GM23338 (cell line): ENCODE measurements around the gene GAS6. TPM values are rescaled to one million over a fixed set of nuclear protein-coding genes. Genes with fewer than 3 reads are reported as not detected.

Source experiments
- ATAC-seq: fragments of 200-7000 bp; cut with Tn5 transposase; 3 replicates; pipeline ENCODE4 v1.9.1; 2020
- DNase-seq: peaks from one replicate; pipeline ENCODE4 v3.0.0-alpha.2; 2015; ENCODE audit warnings: low spot score
- H2AFZ ChIP-seq: fragments of 200-600 bp; sonication (generic); 2 replicates; pipeline ENCODE4 v1.8.0; 2016; ENCODE audit warnings: antibody characterized with exemption, mild to moderate bottlenecking, moderate library complexity
- H3F3A ChIP-seq: fragments of 200-600 bp; sonication (generic); replicated peaks from 2 replicates; pipeline ENCODE4 v1.8.0; 2017; ENCODE audit warnings: antibody characterized with exemption, mixed run types, low read depth
- H3K27ac ChIP-seq: fragments of 200-600 bp; sonication (generic); 2 replicates; pipeline ENCODE4 v1.6.1; 2016; ENCODE audit warnings: low read depth
- H3K27me3 ChIP-seq: fragments of 200-600 bp; sonication (generic); 2 replicates; pipeline ENCODE4 v1.8.0; 2016; ENCODE audit warnings: mild to moderate bottlenecking, mixed run types, moderate library complexity; ENCODE audit not compliant: insufficient read depth
- H3K36me3 ChIP-seq: fragments of 200-600 bp; sonication (generic); 2 replicates; pipeline ENCODE4 v1.8.0; 2016; ENCODE audit warnings: mild to moderate bottlenecking; ENCODE audit not compliant: insufficient read depth
- H3K4me1 ChIP-seq: fragments of 200-600 bp; sonication (generic); 2 replicates; pipeline ENCODE4 v1.8.0; 2016; ENCODE audit warnings: mild to moderate bottlenecking, moderate library complexity; ENCODE audit not compliant: insufficient read depth
- H3K4me2 ChIP-seq: fragments of 200-600 bp; sonication (generic); 2 replicates; pipeline ENCODE4 v1.7.1; 2017; ENCODE audit warnings: mixed run types
- H3K4me3 ChIP-seq: fragments of 200-600 bp; sonication (generic); 2 replicates; pipeline ENCODE4 v1.6.1; 2016; ENCODE audit warnings: mixed run types
- H3K79me2 ChIP-seq: fragments of 200-600 bp; sonication (generic); replicated peaks from 2 replicates; pipeline ENCODE4 v1.8.0; 2017; ENCODE audit warnings: mild to moderate bottlenecking; ENCODE audit not compliant: insufficient read depth
- H3K9me2 ChIP-seq: fragments of 200-600 bp; sonication (generic); 2 replicates; pipeline ENCODE4 v1.8.0; 2017; ENCODE audit not compliant: insufficient read depth
- H4K20me1 ChIP-seq: fragments of 200-600 bp; sonication (generic); replicated peaks from 2 replicates; pipeline ENCODE4 v1.8.0; 2017; ENCODE audit warnings: mild to moderate bottlenecking; ENCODE audit not compliant: insufficient read depth
- H3K27ac Mint-ChIP-seq: 2 replicates; pipeline ENCODE4 v1.8.0; 2020; ENCODE audit warnings: inconsistent platforms, mild to moderate bottlenecking, moderate library complexity, mixed read lengths
- H3K27me3 Mint-ChIP-seq: 3 replicates; pipeline ENCODE4 v1.8.0; 2022; ENCODE audit warnings: low read depth, mild to moderate bottlenecking, moderate library complexity, mixed read lengths, inconsistent platforms; ENCODE audit not compliant: insufficient read depth, poor library complexity
- H3K36me3 Mint-ChIP-seq: 3 replicates; pipeline ENCODE4 v1.8.0; 2021; ENCODE audit warnings: low read depth, mild to moderate bottlenecking, inconsistent platforms, moderate library complexity, mixed read lengths
- H3K4me1 Mint-ChIP-seq: 3 replicates; pipeline ENCODE4 v1.8.0; 2020; ENCODE audit warnings: mild to moderate bottlenecking, inconsistent platforms, mixed read lengths
- H3K4me3 Mint-ChIP-seq: 3 replicates; pipeline ENCODE4 v1.8.0; 2021; ENCODE audit warnings: moderate library complexity, mild to moderate bottlenecking, inconsistent platforms, mixed read lengths
- H3K9me3 Mint-ChIP-seq: 3 replicates; pipeline ENCODE4 v1.8.0; 2020; ENCODE audit warnings: moderate library complexity, mild to moderate bottlenecking, inconsistent platforms, mixed read lengths
- CREB1 ChIP-seq: fragments of 250-450 bp; sonication (Bioruptor Pico); IDR thresholded peaks from 2 replicates; pipeline ENCODE4 v1.5.0; 2020; ENCODE audit warnings: low read depth, mild to moderate bottlenecking, moderate library complexity
- CTCF ChIP-seq, 2 experiments: fragments of 200-600 bp in 1 of 2; sonication (generic) in 1 of 2; conservative IDR thresholded peaks; 2 replicates each; pipeline versions ENCODE4 v1.5.1 to v1.6.1; 2016 to 2017; ENCODE audit warnings: antibody characterized with exemption in 2 of 2, low read depth in 2 of 2, mild to moderate bottlenecking in 2 of 2, moderate library complexity in 1 of 2
- ETS1 ChIP-seq: IDR thresholded peaks from 2 replicates; pipeline ENCODE4 v1.6.1; 2016; ENCODE audit warnings: antibody characterized with exemption
- EZH2 ChIP-seq: fragments of 200-600 bp; sonication (generic); IDR thresholded peaks from one replicate; pipeline ENCODE4 v1.8.0; 2017; ENCODE audit warnings: antibody characterized with exemption, mild to moderate bottlenecking, low read depth; ENCODE audit not compliant: unreplicated experiment
- JUNB ChIP-seq: IDR thresholded peaks from one replicate; pipeline ENCODE4 v1.6.1; 2016; ENCODE audit warnings: antibody characterized with exemption; ENCODE audit not compliant: unreplicated experiment
- POLR2AphosphoS5 ChIP-seq: IDR thresholded peaks from 2 replicates; pipeline ENCODE4 v1.6.1; 2016; ENCODE audit warnings: antibody characterized with exemption, low read depth
- STAT1 ChIP-seq: IDR thresholded peaks from one replicate; pipeline ENCODE4 v1.6.1; 2016; ENCODE audit warnings: antibody characterized with exemption; ENCODE audit not compliant: unreplicated experiment
- ZNF114 ChIP-seq: fragments of 250-450 bp; sonication (Bioruptor Pico); IDR thresholded peaks from 2 replicates; pipeline ENCODE4 v1.5.0; 2020; ENCODE audit warnings: mild to moderate bottlenecking, moderate library complexity
- ZNF331 ChIP-seq: fragments of 250-450 bp; sonication (Bioruptor Pico); IDR thresholded peaks from 2 replicates; pipeline ENCODE4 v1.5.0; 2020; ENCODE audit warnings: low read depth, mild to moderate bottlenecking, moderate library complexity
- ZNF462 ChIP-seq: fragments of 250-450 bp; sonication (Bioruptor Pico); IDR thresholded peaks from 2 replicates; pipeline ENCODE4 v1.5.0; 2020; ENCODE audit warnings: mild to moderate bottlenecking, moderate library complexity
- polyA plus RNA-seq: library from polyadenylated mRNA; unstranded; fragments of >200 nt; fragmentation: Nextera tagmentation; extraction: Ambion mirVana; gene quantifications from 2 replicates; pipeline ENCODE4 v1.2.1, GENCODE V29; 2016
- total RNA-seq: library from RNA; depleted of rRNA; stranded (reverse); fragments of >200 nt; shearing (Covaris generic); gene quantifications from 2 replicates; pipeline ENCODE4 v1.2.3, GENCODE V29; 2014

GAS6 gene
- total and polyA plus RNA-seq, 2 experiments from 2014 or later = 7.9 to 21.2 TPM

GRCh38 chr13:113879017-113879416 is 15.1 kb upstream of the GAS6 start:
- Mint-ChIP-seq H3K4me1 (peaks cover 2% of the 10 kb centered on the region; the same call in 1 of the 3 replicates), H3K27ac (0 out of 2 replicates have a peak overlapping the region, but pooled peaks have one; percentile 28), H3K9me3 (no peaks in the 10 kb centered on the region; the same call in 2 of the 3 replicates), H3K4me3 (no peak overlapping the region), H3K36me3 (no peaks in the 10 kb centered on the region), H3K27me3 (peaks cover 6% of the 10 kb centered on the region)
- H3K4me1 ChIP-seq = no peaks in the 10 kb centered on the region
- H3K9me2 ChIP-seq = no peaks in the 10 kb centered on the region
- no peak overlapping the region for H3K27ac ChIP-seq
- no peaks in the 10 kb centered on the region for H3K79me2 ChIP-seq
- TF ChIP-seq STAT1 (no peak), EZH2 (no peak), CREB1 (CRISPR knock-in tag) (no peak), ZNF331 (CRISPR knock-in tag) (no peak), ZNF462 (no peak), CTCF (conservative IDR thresholded peaks at IDR 0.05; ENCODE audit: low read depth in 2 of 2) (no peak), ZNF114 (CRISPR knock-in tag) (no peak), ETS1 (no peak), JUNB (no peak), POLR2AphosphoS5 (no peak)
- H4K20me1 ChIP-seq = no peaks in the 10 kb centered on the region
- no peaks in the 10 kb centered on the region for H3K27me3 ChIP-seq
- H3K36me3 ChIP-seq = no peaks in the 10 kb centered on the region
- ATAC-seq (no peak), DNase-seq (no peak)
- no peak overlapping the region for H2AFZ ChIP-seq
- no peak overlapping the region for H3K4me2 ChIP-seq
- H3F3A ChIP-seq = no peaks in the 10 kb centered on the region
- no peak overlapping the region for H3K4me3 ChIP-seq
